ENCODE data around the gene GAA.
A peak's percentile ranks its signal among the peaks of the same experiment; 100 is the strongest.

Gene GAA

GRCh38 chr17:80101011-80101945, at the start of gene GAA:
TSS of gene GAA (plus strand) at chr17:80101581. CDS start at chr17:80104587, 3,006 bp downstream.
- DNase-seq (ENCODE audit: low read depth in 2 of 3, low spot score in 1 of 3): peak; percentile 57 to 80 (median 75)

GRCh38 chr17:80051681-80052080, 49.7 kb upstream of the GAA start:
- no peak for DNase-seq (ENCODE audit: low read depth in 2 of 3, low spot score in 1 of 3)

GRCh38 chr17:80053102-80053501, 48.3 kb upstream of the GAA start:
- DNase-seq (ENCODE audit: low read depth in 2 of 3, low spot score in 1 of 3): no peak

- no peak for DNase-seq (ENCODE audit: low read depth in 2 of 3, low spot score in 1 of 3)
These were observed 45.8 kb upstream of the GAA start for GRCh38 chr17:80055597-80055996.

- no peak for DNase-seq (ENCODE audit: low read depth in 2 of 3, low spot score in 1 of 3)
These were observed 42.9 kb upstream of the GAA start for GRCh38 chr17:80058311-80058955.

- DNase-seq (ENCODE audit: low read depth in 2 of 3, low spot score in 1 of 3): no peak
These were observed 40.7 kb upstream of the GAA start for GRCh38 chr17:80060644-80061043.

GRCh38 chr17:80061421-80061820, 40.0 kb upstream of the GAA start:
- DNase-seq (ENCODE audit: low read depth in 2 of 3, low spot score in 1 of 3): no peak

GRCh38 chr17:80063830-80064585, 37.4 kb upstream of the GAA start:
- DNase-seq (ENCODE audit: low read depth in 2 of 3, low spot score in 1 of 3): no peak

- DNase-seq (ENCODE audit: low read depth in 2 of 3, low spot score in 1 of 3): no peak
These were observed 36.7 kb upstream of the GAA start for GRCh38 chr17:80064696-80065095.

GRCh38 chr17:80065478-80066170, 35.8 kb upstream of the GAA start:
- no peak for DNase-seq (ENCODE audit: low read depth in 2 of 3, low spot score in 1 of 3)

- DNase-seq (ENCODE audit: low read depth in 2 of 3, low spot score in 1 of 3): no peak
These were observed 33.9 kb upstream of the GAA start for GRCh38 chr17:80067393-80067986.

- no peak for DNase-seq (ENCODE audit: low read depth in 2 of 3, low spot score in 1 of 3)
These were observed 32.8 kb upstream of the GAA start for GRCh38 chr17:80068301-80069222.

GRCh38 chr17:80070375-80071115, 30.8 kb upstream of the GAA start:
- no peak for DNase-seq (ENCODE audit: low read depth in 2 of 3, low spot score in 1 of 3)

- no peak for DNase-seq (ENCODE audit: low read depth in 2 of 3, low spot score in 1 of 3)
These were observed 30.1 kb upstream of the GAA start for GRCh38 chr17:80071116-80071841.

- DNase-seq (ENCODE audit: low read depth in 2 of 3, low spot score in 1 of 3): no peak
These were observed 29.0 kb upstream of the GAA start for GRCh38 chr17:80072410-80072809.

- no peak for DNase-seq (ENCODE audit: low read depth in 2 of 3, low spot score in 1 of 3)
These were observed 21.3 kb upstream of the GAA start for GRCh38 chr17:80080081-80080480.

GRCh38 chr17:80081596-80081995, 19.8 kb upstream of the GAA start:
- no peak for DNase-seq (ENCODE audit: low read depth in 2 of 3, low spot score in 1 of 3)
